Natural killer cell (primary cell): ENCODE measurements around the gene ZNF778. TPM values are rescaled to one million over a fixed set of nuclear protein-coding genes. Genes with fewer than 3 reads are reported as not detected.

ENCODE experiments used
- ATAC-seq, 3 donors: fragments of 150-1000 bp in 2 of 3; fragments of 200-7000 bp in 1 of 3; cut with Tn5 transposase; 1 replicate in 1 of 3; 2 replicates in 2 of 3; pipeline ENCODE4 v1.10.0; 2021; ENCODE audit warnings: mild to moderate bottlenecking in 2 of 3, moderate library complexity in 2 of 3
- DNase-seq, 2 donors: peaks; one replicate each; pipeline versions ENCODE4 v3.0.0 to v3.0.0-alpha.2; 2013 to 2021; ENCODE audit warnings: mixed read lengths in 1 of 2
- H3K27ac ChIP-seq: one replicate; pipeline ENCODE4 v1.5.1; 2013; ENCODE audit warnings: mild to moderate bottlenecking, low read length
- H3K27me3 ChIP-seq: one replicate; pipeline ENCODE4 v1.6.1; 2013; ENCODE audit warnings: low read length; ENCODE audit not compliant: control insufficient read depth, insufficient read depth
- H3K36me3 ChIP-seq: one replicate; pipeline ENCODE4 v1.6.1; 2013; ENCODE audit warnings: low read length; ENCODE audit not compliant: control insufficient read depth, insufficient read depth
- H3K4me1 ChIP-seq: one replicate; pipeline ENCODE4 v1.6.1; 2013; ENCODE audit warnings: low read length; ENCODE audit not compliant: control insufficient read depth, insufficient read depth
- H3K4me3 ChIP-seq: one replicate; pipeline ENCODE4 v1.5.1; 2013; ENCODE audit warnings: low read length
- H3K9me3 ChIP-seq: one replicate; pipeline ENCODE4 v1.6.1; 2013; ENCODE audit warnings: low read length; ENCODE audit not compliant: control insufficient read depth, insufficient read depth
- H3K27ac Mint-ChIP-seq, 2 donors: one replicate each; pipeline ENCODE4 v1.8.0; 2022; ENCODE audit warnings: mild to moderate bottlenecking in 2 of 2, mixed read lengths in 2 of 2, moderate library complexity in 1 of 2
- H3K27me3 Mint-ChIP-seq, 2 donors: one replicate each; pipeline ENCODE4 v1.8.0; 2022; ENCODE audit warnings: low read depth in 2 of 2, mixed read lengths in 2 of 2
- H3K36me3 Mint-ChIP-seq: one replicate; pipeline ENCODE4 v1.8.0; 2022; ENCODE audit warnings: mixed read lengths
- H3K4me1 Mint-ChIP-seq, 2 donors: one replicate each; pipeline ENCODE4 v1.8.0; 2022; ENCODE audit warnings: mixed read lengths in 2 of 2
- H3K4me3 Mint-ChIP-seq: one replicate; pipeline ENCODE4 v1.8.0; 2022; ENCODE audit warnings: mild to moderate bottlenecking, moderate library complexity, mixed read lengths
- H3K9me3 Mint-ChIP-seq, 2 donors: one replicate each; pipeline ENCODE4 v1.8.0; 2022; ENCODE audit warnings: mixed read lengths in 2 of 2
- CTCF ChIP-seq: fragments of 200-600 bp; IDR thresholded peaks from one replicate; pipeline ENCODE4 v1.8.0; 2022; ENCODE audit warnings: antibody characterized with exemption
- WGBS: methylation state at CpG from one replicate; pipeline ENCODE4 v1.1.7; 2013; ENCODE audit warnings: missing lambda C conversion rate; ENCODE audit not compliant: insufficient coverage; 5-methylcytosine and 5-hydroxymethylcytosine counted together
- intact Hi-C: fragments of 100-400 bp; cut with micrococcal nuclease; formaldehyde crosslinking; loops from one replicate; pipeline ENCODE4 v1.14.2; 2022
- total RNA-seq, 4 donors: library from RNA; stranded (reverse); fragments of 120-200 nt in 1 of 4; gene quantifications; one replicate each; pipeline versions ENCODE4 v1.2.3 to v1.2.4, GENCODE V29; 2013 to 2022

The ZNF778 gene
- total RNA-seq, 3 donors from 2014 or later (not counting 1 experiment from before 2014, with no cell fraction given) = 7.0 to 14.1 (median 11.8) TPM

GRCh38 chr16:89286096-89286495 is 68.6 kb downstream of the ZNF778 start:
- Histone ChIP-seq H3K36me3 (peaks cover 72% of the 10 kb centered on the region), H3K27me3 (no peaks in the 10 kb centered on the region), H3K4me1 (peaks cover 5% of the 10 kb centered on the region), H3K4me3 (no peak overlapping the region), H3K9me3 (no peaks in the 10 kb centered on the region), H3K27ac (no peak overlapping the region)
- Mint-ChIP-seq H3K4me1 (peaks cover 7% of the 10 kb centered on the region in 2 donors), H3K36me3 (no peaks in the 10 kb centered on the region), H3K9me3 (no peaks in the 10 kb centered on the region), H3K4me3 (no peak overlapping the region), H3K27ac (no peak overlapping the region), H3K27me3 (no peaks in the 10 kb centered on the region)
- WGBS = 95% methylated on average over 25 of the region's 25 CpGs
- ATAC-seq = no peak
- intact Hi-C loops = no loop called here
- TF ChIP-seq CTCF = no peak
- no peak for DNase-seq

Other genes with a start within 250 kb of the ZNF778 start
- gene CBFA2T3, start 240.5 kb upstream of the ZNF778 start, total RNA-seq = 1 to 10 TPM; 2.5 to 7.8 (median 4.2) TPM
- gene ACSF3, start 123.9 kb upstream of the ZNF778 start, total RNA-seq = 10 to 100 TPM; 45.0 to 71.4 (median 51.6) TPM
- gene CDH15, start 46.0 kb upstream of the ZNF778 start, total RNA-seq = under 1 TPM in 1 of 3 donors, not detected in 2; 0.20 TPM
- gene SLC22A31, start 17.2 kb upstream of the ZNF778 start, total RNA-seq = under 1 TPM in 1 of 3 donors, not detected in 2; 0.75 TPM